ENCODE measurements around the gene CEP164.
"Not testable (repeated sequence)": the region's sequence is repeated elsewhere in the genome, so short reads cannot be mapped to it uniquely, and the experiment has no call there.

CEP164 gene

DNA sequence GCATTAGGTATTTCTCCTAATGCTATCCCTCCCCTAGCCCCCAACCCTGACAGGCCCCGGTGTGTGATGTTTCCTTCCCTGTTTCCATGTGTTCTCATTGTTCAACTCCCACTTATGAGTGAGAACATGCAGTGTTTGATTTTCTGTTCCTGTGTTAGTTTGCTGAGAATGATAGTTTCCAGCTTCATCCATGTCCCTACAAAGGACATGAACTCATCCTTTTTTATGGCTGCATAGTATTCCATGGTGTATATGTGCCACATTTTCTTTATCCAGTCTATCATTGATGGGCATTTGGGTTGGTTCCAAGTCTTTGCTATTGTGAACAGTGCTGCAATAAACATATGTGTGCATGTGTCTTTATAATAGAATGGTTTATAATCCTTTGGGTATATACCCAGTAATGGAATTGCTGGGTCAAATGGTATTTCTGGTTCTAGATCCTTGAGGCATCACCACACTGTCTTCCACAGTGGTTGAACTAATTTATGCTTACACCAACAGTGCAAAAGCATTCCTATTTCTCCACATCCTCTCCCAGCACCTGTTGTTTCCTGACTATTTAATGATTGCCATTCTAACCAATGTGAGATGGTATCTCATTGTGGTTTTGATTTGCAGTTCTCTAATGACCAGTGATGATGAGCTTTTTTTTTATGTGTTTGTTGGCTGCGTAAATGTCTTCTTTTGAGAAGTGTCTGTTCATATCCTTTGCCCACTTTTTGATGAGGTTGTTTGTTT lies 71.6 kb downstream of the CEP164 start:
- DNase-seq, result not testable (repeated sequence)

DNA sequence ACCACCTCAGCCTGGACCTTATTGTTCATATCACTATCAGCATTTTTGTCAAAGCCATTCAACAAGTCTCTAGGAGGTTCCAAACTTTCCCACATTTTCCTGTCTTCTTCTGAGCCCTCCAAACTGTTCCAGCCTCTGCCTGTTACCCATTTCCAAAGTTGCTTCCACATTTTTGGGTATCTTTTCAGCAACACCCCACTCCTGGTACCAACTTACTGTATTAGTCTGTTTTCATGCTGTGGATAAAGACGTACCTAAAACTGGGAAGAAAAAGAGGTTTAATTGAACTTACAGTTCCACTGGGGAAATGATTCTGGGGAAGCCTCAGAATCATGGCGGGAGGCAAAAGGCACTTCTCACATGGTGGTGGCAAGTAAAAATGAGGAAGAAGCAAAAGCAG lies 78.2 kb downstream of the CEP164 start:
- DNase-seq, result not testable (repeated sequence)

DNA sequence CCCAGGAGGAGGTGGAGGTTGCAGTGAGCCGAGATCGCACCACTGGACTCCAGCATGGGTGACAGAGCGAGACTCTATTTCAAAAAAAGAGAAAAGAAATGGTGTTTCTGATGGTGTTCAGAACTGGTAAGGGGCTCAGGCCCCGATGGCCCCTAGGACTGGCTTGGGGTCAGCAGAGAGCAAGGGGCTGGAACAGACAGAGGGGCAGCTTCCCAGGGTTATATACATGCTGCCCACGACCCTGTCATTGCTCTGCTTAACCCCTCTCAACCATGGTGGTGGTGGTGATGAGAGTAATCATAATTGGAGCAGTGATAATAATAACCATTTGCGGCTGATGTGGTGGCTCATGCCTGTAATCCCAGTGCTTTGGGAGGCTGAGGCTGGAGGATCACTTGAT lies 79.4 kb downstream of the CEP164 start:
- no peak for DNase-seq

DNA sequence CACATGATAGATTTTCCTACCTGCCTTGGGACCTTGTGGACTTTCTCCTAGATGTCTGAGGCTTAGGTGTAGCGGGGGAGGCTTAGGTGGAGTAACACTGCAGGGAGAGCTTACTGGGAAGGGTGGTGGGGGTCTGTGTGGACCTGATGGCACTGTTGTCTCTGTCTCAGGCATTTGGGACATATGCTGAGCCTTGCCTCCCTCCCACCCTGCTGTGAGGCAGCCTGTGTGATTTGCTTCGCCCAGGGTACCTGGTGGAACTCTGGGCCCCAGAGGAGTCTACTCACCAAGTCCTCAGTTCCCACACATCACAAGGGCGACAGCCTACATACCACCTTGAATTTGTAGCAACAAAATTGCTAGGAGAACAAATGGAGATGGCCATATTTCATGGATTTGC lies 80.7 kb downstream of the CEP164 start:
- DNase-seq, result no peak

DNA sequence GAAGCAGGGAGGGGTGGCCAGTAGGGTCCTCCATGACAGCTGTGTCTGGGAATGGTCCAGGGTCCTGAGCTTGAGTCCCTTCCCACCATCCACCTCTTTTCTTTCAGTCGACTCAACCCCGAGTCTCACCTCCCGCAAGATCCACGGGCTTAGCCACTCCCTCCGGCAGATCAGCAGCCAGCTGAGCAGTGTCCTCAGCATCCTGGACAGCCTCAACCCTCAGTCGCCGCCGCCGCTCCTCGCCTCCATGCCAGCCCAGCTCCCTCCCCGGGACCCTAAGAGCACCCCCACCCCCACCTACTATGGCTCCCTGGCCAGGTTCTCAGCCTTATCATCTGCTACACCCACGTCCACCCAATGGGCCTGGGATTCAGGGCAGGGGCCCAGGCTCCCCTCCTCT lies 81.9 kb downstream of the CEP164 start:
- no peak for DNase-seq

DNA sequence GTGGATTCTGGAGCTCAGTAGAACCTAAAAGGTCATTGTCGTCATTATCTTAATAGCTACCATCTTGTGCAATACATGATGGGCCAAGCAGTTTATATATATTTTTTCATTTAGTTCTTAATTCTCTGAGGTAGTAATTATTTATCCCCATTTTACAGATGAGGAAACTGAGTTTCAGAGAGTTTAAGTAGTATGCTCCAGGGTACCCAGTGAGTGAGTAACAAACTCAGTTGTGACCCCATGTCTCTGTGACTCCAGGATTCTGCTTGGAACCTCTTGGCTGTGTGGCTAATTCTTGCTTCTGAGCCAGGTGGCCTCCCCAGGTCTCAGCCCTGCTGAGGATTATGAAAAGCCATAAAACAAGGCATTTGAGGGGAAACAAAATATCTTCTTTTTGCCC lies 82.6 kb downstream of the CEP164 start:
- no peak for DNase-seq

DNA sequence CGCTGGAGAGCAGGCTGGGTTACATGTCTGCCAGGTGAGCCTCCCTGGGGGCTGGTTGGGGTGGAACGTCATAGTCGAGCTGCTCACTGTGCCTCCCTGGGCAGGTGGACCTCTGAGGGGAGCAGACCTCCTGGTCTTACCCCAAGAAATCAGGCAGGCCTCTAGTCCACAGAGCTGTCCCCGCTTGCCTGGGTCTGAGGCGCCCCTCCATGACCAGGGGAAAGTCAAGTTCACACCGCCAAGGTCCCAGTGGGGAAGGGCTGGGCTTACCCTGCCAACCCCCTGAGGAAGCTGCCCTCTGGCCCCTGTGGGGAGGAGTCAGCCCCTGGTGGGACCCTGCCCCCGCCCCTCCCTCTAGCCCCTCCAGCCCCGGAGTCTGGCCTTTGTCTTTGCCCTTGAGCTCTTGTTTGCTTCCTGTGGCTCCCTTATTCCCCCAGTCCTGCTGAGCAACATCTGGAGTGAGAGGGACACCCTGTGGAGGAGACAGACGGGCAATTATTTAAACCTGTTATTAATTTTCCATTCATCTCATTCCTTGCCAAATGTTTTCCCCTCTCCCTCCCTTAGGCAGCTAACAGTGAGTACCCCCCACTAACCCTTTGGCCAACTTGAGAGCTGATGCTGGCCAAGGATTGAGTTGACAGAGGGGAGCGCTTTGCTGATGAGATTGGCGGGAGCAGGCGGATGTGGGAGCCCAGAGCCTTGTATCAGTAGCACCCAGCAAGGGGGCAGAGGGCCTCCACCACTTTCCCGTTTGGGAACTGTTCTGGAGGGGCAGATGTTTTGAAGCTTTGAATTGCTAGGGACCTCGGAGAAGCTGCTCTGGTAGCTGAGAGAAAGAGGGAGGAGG lies 83.4 kb downstream of the CEP164 start:
- no peak for DNase-seq

DNA sequence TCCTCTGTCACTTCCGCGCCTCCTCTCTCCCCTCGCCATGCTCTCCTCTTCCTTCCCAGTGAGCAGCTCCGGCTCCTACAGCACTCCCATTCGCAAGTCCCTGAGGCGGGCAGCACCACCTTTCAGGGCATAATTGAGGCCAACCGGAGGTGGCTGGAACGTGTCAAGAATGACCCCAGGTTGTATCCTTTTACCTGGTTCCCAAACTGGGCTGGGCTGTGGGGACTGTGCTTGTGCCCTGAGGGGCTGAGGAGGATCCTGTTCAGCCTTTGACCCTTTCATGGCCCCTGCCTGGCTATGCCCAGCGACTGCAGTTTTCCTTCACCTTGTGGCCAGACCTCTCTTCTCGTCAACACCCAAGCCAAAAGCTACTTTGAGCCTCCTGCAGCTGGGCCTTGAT lies 84.1 kb downstream of the CEP164 start:
- DNase-seq, result no peak

DNA sequence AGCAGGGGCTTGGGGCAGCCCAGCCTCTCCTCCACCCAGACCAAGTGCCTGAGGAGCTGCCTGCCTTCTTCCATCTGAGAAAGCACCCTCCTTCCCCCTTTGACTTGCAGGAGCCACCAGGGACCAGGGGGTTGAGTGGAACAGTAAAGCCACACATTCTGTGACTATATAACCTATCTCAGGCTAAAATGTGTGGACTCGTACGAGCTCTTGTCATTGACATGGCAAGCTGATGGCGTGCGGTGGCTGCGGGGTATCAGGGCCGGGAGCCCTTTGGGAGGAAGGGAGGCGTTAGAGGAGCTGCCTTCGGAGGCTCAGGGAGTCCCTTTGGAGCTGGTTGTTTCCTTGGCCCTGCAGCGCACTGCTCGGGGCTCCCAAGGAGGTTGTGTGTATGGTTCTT lies 84.5 kb downstream of the CEP164 start:
- no peak for DNase-seq

DNA sequence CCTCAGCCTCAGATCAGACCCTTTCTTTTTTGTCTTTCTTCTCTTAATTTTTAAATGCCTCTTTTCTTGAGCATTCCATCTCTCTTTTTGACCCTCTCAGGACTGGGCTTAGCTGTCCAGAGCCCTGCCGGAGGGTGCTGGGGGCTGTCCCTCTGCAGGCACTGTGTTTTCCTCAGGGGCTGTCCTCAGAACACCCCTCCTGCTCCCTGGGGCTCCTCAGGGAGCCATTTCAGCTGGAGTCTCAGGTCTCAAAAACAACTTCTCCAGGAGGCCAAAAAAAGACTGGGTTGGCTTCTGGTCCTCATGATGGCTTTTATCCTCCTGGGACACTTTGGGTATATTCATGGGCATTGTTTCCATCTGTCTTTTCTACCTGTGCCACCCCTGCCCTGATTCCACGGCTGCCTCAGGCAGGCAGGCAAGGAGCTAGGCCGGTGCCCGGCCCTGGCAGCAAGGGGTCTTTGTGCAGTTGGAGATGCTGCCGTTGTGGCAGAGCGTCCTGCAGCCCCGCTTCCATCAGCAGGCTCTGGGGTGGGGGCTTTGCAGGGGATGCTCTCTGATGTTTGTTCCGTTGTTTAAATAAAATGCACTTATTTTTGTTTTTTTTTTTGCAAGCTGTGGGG lies 85.1 kb downstream of the CEP164 start:
- DNase-seq, result no peak

DNA sequence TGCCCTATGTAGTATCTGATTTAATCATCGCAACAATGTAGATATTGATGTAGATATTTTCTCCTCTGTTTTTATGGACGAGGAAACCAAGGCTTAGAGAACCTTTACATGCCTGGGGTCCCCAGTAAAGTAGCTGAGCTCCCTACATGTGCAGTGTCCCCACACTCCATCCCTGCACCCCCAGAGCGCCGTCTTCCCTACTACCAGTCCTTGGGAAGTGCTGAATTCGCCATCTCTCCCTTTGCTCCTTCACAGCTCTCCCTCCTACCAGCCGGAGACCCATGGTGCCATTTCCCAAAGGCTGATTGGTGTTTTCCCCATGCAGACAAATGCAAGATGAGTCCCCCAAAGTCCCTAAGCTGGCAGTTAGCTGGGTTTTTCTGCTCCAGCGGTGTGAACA lies 86.0 kb downstream of the CEP164 start:
- DNase-seq, result no peak

DNA sequence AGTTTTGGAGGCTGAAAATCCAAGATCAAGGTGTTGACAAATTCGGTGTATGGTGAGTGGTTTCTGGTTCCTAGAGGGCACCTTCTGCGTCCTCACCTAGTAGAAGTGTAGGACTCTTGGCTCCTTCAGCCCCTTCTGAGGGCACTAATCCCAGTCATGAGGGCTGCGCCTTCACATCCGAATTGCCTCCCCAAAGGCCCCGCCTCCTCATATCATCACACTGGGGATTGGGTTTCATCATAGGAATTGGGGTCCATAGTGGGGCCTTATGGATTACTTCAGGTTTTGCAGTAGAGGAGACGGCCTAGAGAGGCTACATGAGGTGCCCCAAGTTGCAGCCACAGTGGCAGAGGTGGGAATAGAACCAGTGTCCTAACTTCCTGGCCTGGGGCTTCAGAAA lies 87.1 kb downstream of the CEP164 start:
- DNase-seq, result no peak

DNA sequence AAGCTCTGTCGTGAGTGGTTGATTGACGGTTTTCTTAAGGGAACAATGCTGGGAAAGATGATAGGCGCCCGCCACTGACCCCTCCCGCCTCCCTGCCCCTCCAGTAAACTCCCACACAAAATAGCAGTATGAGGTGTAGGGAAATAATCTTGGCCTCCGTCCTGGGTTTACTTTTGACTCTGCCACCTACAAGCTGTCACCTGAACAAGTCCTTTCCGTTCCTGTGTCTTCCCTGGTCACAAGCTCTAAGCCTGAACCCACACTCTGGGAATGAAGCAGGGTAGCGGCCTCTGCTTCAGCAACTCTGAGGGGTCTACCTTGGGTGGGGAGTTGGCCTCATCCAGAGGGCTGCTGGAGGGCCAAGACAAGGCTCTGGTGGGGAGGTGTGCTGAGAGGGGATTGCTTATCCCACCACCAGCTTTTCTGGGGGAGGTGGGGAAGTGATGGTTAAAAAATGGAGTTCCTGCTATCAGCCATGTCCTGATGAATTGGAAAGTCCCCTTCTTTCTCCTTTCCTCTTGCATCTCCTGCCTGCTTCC lies 87.8 kb downstream of the CEP164 start:
- DNase-seq, result no peak

DNA sequence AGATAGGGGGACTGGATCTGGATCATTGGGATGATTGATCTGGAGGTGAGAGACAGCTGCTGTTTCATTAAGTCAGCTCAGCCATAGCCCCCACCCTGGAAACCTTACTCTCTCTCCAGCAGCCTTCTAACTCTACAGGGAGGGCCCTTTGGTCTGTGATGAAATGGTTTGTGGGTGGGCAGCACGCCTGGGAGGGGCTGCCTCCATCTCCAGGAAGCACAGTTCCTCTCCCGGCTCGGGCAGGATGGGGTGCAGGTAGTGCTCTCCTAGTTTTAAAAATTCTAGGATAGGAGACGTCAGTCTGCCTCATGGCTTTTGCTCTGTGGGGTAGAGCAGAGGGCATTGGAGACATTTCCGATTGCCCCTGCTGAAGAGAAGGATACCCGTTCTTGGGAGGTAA lies 89.7 kb downstream of the CEP164 start:
- no peak for DNase-seq

DNA sequence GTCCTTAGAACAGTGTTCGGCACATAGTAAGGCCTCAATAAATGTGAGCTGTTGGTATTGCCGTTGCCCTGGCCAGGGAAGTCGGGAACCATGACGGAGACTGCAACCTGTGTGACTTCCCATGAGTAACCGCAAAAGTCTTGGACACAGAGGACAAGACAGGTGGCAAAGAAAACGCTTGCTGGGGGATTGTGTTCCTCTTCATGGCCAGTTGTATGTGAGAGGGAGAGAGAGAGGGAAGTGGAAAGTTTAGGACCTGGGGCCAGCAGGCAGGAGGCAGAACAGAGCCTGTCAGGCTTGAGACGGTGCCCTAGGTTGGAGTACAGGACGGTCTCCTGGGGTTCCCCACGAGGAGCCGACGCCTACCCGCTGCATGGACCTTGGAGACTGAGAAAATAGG lies 90.2 kb downstream of the CEP164 start:
- no peak for DNase-seq

DNA sequence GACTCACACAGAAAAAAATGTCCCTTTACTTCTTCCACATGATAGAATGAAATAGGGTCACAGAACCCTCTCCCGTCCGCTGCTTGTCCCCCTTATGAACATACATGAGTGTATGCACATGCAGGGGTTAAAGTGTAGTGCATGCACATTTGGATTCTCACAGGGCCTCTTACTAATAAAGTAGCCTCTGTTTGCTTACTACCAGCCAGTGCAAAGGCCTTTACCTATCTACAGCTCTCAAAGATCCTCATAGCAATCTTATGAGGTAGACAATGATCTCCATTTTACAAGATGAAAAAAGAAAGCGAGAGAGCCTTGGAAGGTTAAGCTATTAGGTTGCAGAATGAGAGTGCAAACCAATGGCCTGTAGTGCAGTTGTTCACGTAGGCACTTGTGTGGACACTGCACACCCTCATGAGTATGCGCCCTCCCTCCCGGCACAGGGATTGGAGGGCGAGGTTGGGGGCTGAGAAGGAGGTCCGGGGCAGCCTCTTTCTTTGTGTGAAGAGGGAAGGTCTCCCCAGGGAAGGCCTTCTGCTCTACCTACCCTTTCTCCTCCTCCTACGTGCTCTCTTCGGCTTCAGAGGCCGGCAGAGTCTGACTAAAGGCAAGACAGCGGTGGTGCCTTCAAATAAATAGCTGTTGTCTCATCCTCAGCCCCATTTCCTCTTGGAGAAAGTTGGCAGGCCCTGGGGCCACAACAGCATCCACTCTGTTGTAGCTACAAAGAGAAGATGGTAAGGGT lies 91.3 kb downstream of the CEP164 start:
- DNase-seq, result no peak

DNA sequence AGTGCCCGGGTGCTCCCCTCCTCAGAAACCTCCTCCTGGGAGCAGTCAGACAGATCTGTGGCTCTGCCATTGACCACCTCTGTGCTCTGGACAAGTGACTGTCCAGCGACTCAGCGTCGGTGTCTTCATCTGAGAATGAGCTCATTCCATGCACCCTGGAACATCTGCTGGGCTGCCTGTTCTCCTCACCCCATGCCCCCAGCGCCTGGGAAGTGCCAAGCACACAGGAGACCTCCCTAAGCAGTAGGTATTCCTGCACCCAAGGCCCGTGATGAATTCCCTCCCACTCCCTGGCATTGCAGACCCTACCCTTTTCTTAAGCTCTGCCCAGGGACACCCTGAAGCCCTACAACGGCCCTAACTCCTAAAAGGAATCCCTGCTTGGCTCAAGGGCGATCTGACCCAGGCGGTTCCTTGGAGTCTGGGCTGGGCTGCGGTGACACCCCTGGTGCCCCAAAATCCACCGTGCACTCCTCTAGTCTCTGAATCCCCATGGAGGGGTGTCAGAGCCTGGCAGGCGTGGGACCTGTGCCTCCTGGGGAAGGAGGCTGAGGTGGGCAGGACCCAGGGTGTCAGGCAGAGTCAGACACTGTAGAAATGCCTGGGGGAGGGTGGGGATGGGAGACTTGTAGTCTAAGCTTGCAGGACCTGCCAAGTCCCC lies 92.0 kb downstream of the CEP164 start:
- DNase-seq, result no peak

DNA sequence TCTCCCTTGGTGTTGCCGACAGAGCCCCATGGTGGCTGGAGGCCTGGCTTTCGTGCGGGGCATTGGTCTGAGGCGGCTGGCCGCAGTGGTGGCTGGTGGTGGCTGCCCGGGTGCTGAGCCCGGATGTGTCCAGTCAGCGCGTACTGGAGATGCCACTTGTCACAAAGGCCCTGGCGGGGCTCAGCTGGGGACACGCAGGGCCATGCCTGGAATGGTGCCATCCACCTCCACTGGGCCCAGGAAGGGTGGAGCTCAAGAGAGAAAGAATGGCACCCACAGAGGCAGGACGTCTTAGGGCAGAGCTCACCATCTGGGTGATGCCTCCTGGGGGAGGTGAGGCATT lies 92.5 kb downstream of the CEP164 start:
- no peak for DNase-seq

DNA sequence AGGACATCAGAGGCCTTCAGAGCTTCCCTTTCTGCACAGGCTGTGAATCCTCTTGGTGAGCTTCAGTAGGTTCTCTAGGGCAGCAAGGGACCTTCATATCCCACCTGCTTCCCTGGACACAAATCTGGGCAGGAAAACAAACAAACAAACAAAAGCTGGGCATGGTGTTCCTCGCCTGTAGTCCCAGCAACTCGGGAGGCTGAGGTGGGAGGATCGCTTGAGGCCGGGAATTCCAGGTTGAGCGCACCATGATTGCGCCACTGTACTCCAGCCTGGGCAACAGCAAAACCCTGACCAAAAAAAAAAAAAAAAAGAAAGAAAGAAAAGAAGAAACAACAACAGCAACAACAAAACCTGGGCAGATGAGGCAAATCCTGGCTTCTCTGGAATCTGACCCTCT lies 92.9 kb downstream of the CEP164 start:
- DNase-seq, result no peak

DNA sequence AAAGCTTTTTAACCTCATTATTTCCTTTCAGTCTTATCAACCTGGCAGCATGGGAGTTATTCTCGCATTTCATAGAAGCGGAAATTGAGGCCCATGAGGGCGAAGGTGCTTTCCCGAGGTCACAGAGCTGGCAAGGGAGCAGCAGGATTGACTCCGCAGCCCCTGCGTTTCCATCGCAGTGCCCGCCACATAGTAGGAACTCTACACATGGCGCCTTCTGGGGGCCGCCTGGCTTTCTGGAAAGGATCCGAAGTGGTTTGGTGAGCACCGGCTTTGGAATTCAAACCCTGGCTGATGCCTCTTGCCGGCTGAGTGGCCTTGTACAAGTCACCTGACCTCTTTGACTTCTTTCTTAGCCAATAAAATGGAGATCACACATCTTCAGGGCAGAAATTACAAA lies 93.4 kb downstream of the CEP164 start:
- DNase-seq, result no peak

DNA sequence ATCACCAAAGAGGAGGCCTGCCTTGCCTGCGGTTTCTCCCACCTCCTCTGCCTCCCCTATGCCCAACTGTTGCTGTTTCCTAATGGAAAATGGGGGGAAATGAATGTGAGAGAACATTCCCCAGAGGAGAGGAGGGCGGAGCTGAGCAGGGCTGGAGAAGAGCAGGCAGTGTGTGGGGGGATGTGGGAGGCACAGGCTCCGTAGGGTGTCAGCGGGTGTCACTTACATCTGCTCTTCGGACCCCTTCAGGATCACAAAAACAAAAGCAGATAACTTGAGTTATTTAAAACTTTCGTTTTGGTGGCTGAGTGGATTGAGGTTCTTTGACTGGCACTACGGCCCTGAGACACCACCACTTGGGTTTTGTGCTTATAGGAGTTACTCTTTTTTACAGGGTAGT lies 93.8 kb downstream of the CEP164 start:
- DNase-seq, result no peak

DNA sequence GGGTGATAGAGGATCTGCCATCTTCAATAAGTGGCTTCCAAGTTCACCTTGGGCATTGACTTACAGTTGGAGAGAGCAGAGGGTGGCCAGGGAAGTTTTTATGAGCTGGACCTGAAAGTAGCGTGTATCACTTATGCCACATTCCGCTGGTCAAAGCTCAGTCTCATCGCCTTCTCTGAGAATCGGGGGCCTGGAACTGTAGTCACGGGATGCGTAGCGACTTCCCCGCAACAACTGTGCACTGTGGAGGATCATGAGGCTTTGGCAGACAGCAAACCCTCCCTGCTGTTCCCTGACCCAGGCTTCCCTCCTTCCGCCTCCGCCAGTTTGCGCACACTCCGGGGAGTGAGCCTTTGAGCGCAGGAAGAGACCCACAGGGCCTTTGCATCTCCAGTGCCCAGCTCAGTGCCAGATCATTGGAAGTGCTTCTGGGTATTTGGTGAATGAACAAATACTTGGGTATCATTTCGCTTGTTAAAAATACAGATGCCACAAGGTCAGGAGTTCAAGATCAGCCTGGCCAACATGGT lies 95.5 kb downstream of the CEP164 start:
- DNase-seq, result no peak
